Measurements from ENCODE around the gene SORCS1. TPM values are rescaled to one million over a fixed set of nuclear protein-coding genes. Genes with fewer than 3 reads are reported as not detected.

Gene SORCS1
- total and polyA plus RNA-seq, 4 donors: 0.08 to 0.21 (median 0.09) TPM; not detected in 1

- no peak overlapping the region for H3K4me3 ChIP-seq (ENCODE audit: low read depth in 1 of 3, low read length in 3 of 3)
- TF ChIP-seq TAF1 (conservative IDR thresholded peaks at IDR 0.05): no peak
Measured at GRCh38 chr10:106679314-106679713, 485.2 kb downstream of the SORCS1 start.

GRCh38 chr10:106672517-106673175, 491.9 kb downstream of the SORCS1 start:
- no peaks in the 10 kb centered on the region for H3K36me3 ChIP-seq (ENCODE audit: control insufficient read depth in 4 of 4, insufficient read depth in 3 of 4, low read depth in 1 of 4, low read length in 3 of 4)
- TF ChIP-seq HNF4G (IDR thresholded peaks at IDR 0.05) (no peak), RAD21 (IDR thresholded peaks at IDR 0.05) (no peak), JUND (IDR thresholded peaks at IDR 0.05) (no peak), SP1 (IDR thresholded peaks at IDR 0.05) (no peak), YY1 (IDR thresholded peaks at IDR 0.05) (no peak), ATF3 (IDR thresholded peaks at IDR 0.05) (no peak), EGR1 (IDR thresholded peaks at IDR 0.05; ENCODE audit: low read depth in 2 of 2) (no peak), MAX (IDR thresholded peaks at IDR 0.05) (no peak), ZBTB33 (IDR thresholded peaks at IDR 0.05) (no peak), HNF4A (conservative IDR thresholded peaks at IDR 0.05) (no peak), CTCF (IDR thresholded peaks at IDR 0.05; ENCODE audit: low read depth, low read length, missing input control) (no peak), FOXA2 (IDR thresholded peaks at IDR 0.05) (no peak), FOXA1 (IDR thresholded peaks at IDR 0.05) (no peak), REST (IDR thresholded peaks at IDR 0.05) (no peak), TAF1 (conservative IDR thresholded peaks at IDR 0.05) (no peak), RXRA (IDR thresholded peaks at IDR 0.05) (no peak), NR2F2 (IDR thresholded peaks at IDR 0.05) (no peak)
- WGBS: 82% methylated on average over 6 of the region's 6 CpGs
- DNase-seq (ENCODE audit: low spot score): no peak
- H3K9me3 ChIP-seq (ENCODE audit: control insufficient read depth in 4 of 4, low read length in 3 of 4): peaks cover 0 to 8% (median 1%) of the 10 kb centered on the region in 4 donors
- no peak overlapping the region for H3K27ac ChIP-seq (ENCODE audit: low read depth in 1 of 2, low read length in 2 of 2)
- no peaks in the 10 kb centered on the region for H3K4me1 ChIP-seq (ENCODE audit: control insufficient read depth in 4 of 4, insufficient read depth in 4 of 4, low read length in 3 of 4)
- no peak overlapping the region for H3K4me3 ChIP-seq (ENCODE audit: low read depth in 1 of 3, low read length in 3 of 3)
- no peak overlapping the region for H3K9ac ChIP-seq (ENCODE audit: low read depth in 1 of 2, low read length in 2 of 2)
- H3K27me3 ChIP-seq (ENCODE audit: control insufficient read depth in 4 of 4, insufficient read depth in 4 of 4, low read length in 3 of 4): peaks cover 0 to 5% (median 0%) of the 10 kb centered on the region in 4 donors

More at GRCh38 chr10:106679314-106679713, 485.2 kb downstream of the SORCS1 start:
- DNase-seq (ENCODE audit: low spot score): no peak
- H3K9ac ChIP-seq (ENCODE audit: low read depth in 1 of 2, low read length in 2 of 2): no peak overlapping the region
- no peaks in the 10 kb centered on the region for H3K4me1 ChIP-seq (ENCODE audit: control insufficient read depth in 4 of 4, insufficient read depth in 4 of 4, low read length in 3 of 4)
- no peaks in the 10 kb centered on the region for H3K27me3 ChIP-seq (ENCODE audit: control insufficient read depth in 4 of 4, insufficient read depth in 4 of 4, low read length in 3 of 4)
- H3K9me3 ChIP-seq (ENCODE audit: control insufficient read depth in 4 of 4, low read length in 3 of 4): peaks cover 0 to 8% (median 1%) of the 10 kb centered on the region in 4 donors
- H3K27ac ChIP-seq (ENCODE audit: low read depth in 1 of 2, low read length in 2 of 2): no peak overlapping the region
- no peaks in the 10 kb centered on the region for H3K36me3 ChIP-seq (ENCODE audit: control insufficient read depth in 4 of 4, insufficient read depth in 3 of 4, low read depth in 1 of 4, low read length in 3 of 4)
